H1 (cell line): ENCODE measurements around the gene RNF5. TPM values are rescaled to one million over a fixed set of nuclear protein-coding genes. Genes with fewer than 3 reads are reported as not detected.

Source experiments
- ASH2L ChIP-seq: fragments of 200-600, 300-600 bp; sonication (generic); IDR thresholded peaks from one replicate; pipeline ENCODE4 v1.7.1; 2017; ENCODE audit warnings: low read length
- BACH1 ChIP-seq: IDR thresholded peaks from 2 replicates; pipeline ENCODE4 v1.6.1; 2012; ENCODE audit warnings: low read length, improper control_type of control experiment
- BRCA1 ChIP-seq: IDR thresholded peaks from 2 replicates; pipeline ENCODE4 v1.6.1; 2012; ENCODE audit warnings: low read depth, low read length, improper control_type of control experiment
- CHD2 ChIP-seq: IDR thresholded peaks from 2 replicates; pipeline ENCODE4 v1.6.1; 2012; ENCODE audit warnings: low read length, improper control_type of control experiment
- CREB1 ChIP-seq: IDR thresholded peaks from 2 replicates; pipeline ENCODE4 v1.6.1; 2012; ENCODE audit warnings: inconsistent platforms
- EGR1 ChIP-seq: IDR thresholded peaks from 2 replicates; pipeline ENCODE4 v1.6.1; 2011; ENCODE audit warnings: low read depth, low read length, borderline replicate concordance
- EZH2 ChIP-seq: fragments of 200-600 bp; sonication (generic); IDR thresholded peaks from 2 replicates; pipeline ENCODE4 v1.7.1; 2012; ENCODE audit warnings: low read depth, mild to moderate bottlenecking, moderate library complexity, low read length, inconsistent platforms; ENCODE audit not compliant: severe bottlenecking
- FOSL1 ChIP-seq: IDR thresholded peaks from 2 replicates; pipeline ENCODE4 v1.6.1; 2011; ENCODE audit warnings: mild to moderate bottlenecking, low read depth, low read length, moderate library complexity; ENCODE audit not compliant: insufficient read depth
- HDAC6 ChIP-seq: IDR thresholded peaks from one replicate; pipeline ENCODE4 v1.7.1; 2012; ENCODE audit warnings: low read depth, mild to moderate bottlenecking, inconsistent platforms, low read length, moderate library complexity
- MAFK ChIP-seq: IDR thresholded peaks from 2 replicates; pipeline ENCODE4 v1.6.1; 2012; ENCODE audit warnings: low read depth, mild to moderate bottlenecking, improper control_type of control experiment, low read length
- MAX ChIP-seq: IDR thresholded peaks from 2 replicates; pipeline ENCODE4 v1.6.1; 2012; ENCODE audit warnings: inconsistent platforms
- NANOG ChIP-seq: IDR thresholded peaks from 2 replicates; pipeline ENCODE4 v1.6.1; 2011; ENCODE audit warnings: low read length, low read depth, mild to moderate bottlenecking, inconsistent platforms; ENCODE audit not compliant: insufficient read depth, poor library complexity, severe bottlenecking
- NRF1 ChIP-seq: IDR thresholded peaks from 2 replicates; pipeline ENCODE4 v1.6.1; 2011; ENCODE audit warnings: mild to moderate bottlenecking, low read depth, low read length, improper control_type of control experiment
- PHF8 ChIP-seq: fragments of 200-600 bp; sonication (generic); conservative IDR thresholded peaks from 2 replicates; pipeline ENCODE4 v1.7.1; 2012; ENCODE audit warnings: low read depth, mild to moderate bottlenecking, inconsistent platforms, low read length, moderate library complexity
- POLR2A ChIP-seq, 2 experiments: IDR thresholded peaks; 1 replicate in 1 of 2; 2 replicates in 1 of 2; pipeline ENCODE4 v1.6.1; 2011; ENCODE audit warnings: low read depth in 2 of 2, low read length in 2 of 2, mild to moderate bottlenecking in 2 of 2; ENCODE audit errors: control extremely low read depth in 1 of 2
- RBBP5 ChIP-seq: IDR thresholded peaks from 2 replicates; pipeline ENCODE4 v1.7.1; 2012; ENCODE audit warnings: low read depth, mild to moderate bottlenecking, inconsistent platforms, low read length, moderate library complexity, borderline replicate concordance
- RFX5 ChIP-seq: IDR thresholded peaks from 2 replicates; pipeline ENCODE4 v1.6.1; 2011; ENCODE audit warnings: low read depth, low read length, improper control_type of control experiment, borderline replicate concordance
- RNF2 ChIP-seq: fragments of 200-900, 300-1000 bp; sonication (generic); IDR thresholded peaks from 2 replicates; pipeline ENCODE4 v1.7.1; 2016; ENCODE audit warnings: borderline replicate concordance, low read depth, mild to moderate bottlenecking, antibody characterized with exemption, low read length; ENCODE audit not compliant: poor library complexity, severe bottlenecking; ENCODE audit errors: missing control alignments
- SIX5 ChIP-seq: IDR thresholded peaks from 2 replicates; pipeline ENCODE4 v1.6.1; 2011; ENCODE audit warnings: mild to moderate bottlenecking, low read depth, low read length
- SP2 ChIP-seq: IDR thresholded peaks from 2 replicates; pipeline ENCODE4 v1.6.1; 2012; ENCODE audit warnings: mild to moderate bottlenecking, low read length, inconsistent platforms
- TAF7 ChIP-seq: optimal IDR thresholded peaks from 2 replicates; pipeline ENCODE3; 2011; ENCODE audit warnings: low read depth, mild to moderate bottlenecking, inconsistent platforms, low read length, moderate library complexity, borderline replicate concordance
- TEAD4 ChIP-seq: IDR thresholded peaks from 2 replicates; pipeline ENCODE4 v1.6.1; 2012; ENCODE audit warnings: low read depth, low read length, inconsistent platforms, mixed read lengths
- polyA plus RNA-seq, 7 experiments: library from polyadenylated mRNA; depleted of rRNA in 3 of 7; stranded (reverse) in 5 of 7; unstranded in 2 of 7; fragments of >200 nt in 5 of 7; fragments of 200-250 nt in 2 of 7; gene quantifications; 1 replicate in 5 of 7; 2 replicates in 1 of 7; 4 replicates in 1 of 7; pipeline versions ENCODE4 v1.2.1 to v1.2.3, GENCODE V29; 2011 to 2013; ENCODE audit warnings: missing spikeins in 2 of 7, mixed read lengths in 2 of 7
- total RNA-seq: library from RNA; stranded (reverse); fragmentation: NEBNext Ultra II Directional; extraction: Animal tissue kit (Norgen Biotek cat#: 25700); gene quantifications from 2 replicates; pipeline ENCODE4 v1.2.1, GENCODE V29; 2021
- TF ChIP-seq, protein P1 (sequence below): IDR thresholded peaks from 2 replicates; pipeline ENCODE4 v1.6.1; 2011; ENCODE audit warnings: low read length, improper control_type of control experiment

The RNF5 gene
- total and polyA plus RNA-seq, 2 of the 8 experiments (the other 6 are each of a cell fraction or from before 2014, with no cell fraction given) = 90.0 to 158 TPM

DNA sequence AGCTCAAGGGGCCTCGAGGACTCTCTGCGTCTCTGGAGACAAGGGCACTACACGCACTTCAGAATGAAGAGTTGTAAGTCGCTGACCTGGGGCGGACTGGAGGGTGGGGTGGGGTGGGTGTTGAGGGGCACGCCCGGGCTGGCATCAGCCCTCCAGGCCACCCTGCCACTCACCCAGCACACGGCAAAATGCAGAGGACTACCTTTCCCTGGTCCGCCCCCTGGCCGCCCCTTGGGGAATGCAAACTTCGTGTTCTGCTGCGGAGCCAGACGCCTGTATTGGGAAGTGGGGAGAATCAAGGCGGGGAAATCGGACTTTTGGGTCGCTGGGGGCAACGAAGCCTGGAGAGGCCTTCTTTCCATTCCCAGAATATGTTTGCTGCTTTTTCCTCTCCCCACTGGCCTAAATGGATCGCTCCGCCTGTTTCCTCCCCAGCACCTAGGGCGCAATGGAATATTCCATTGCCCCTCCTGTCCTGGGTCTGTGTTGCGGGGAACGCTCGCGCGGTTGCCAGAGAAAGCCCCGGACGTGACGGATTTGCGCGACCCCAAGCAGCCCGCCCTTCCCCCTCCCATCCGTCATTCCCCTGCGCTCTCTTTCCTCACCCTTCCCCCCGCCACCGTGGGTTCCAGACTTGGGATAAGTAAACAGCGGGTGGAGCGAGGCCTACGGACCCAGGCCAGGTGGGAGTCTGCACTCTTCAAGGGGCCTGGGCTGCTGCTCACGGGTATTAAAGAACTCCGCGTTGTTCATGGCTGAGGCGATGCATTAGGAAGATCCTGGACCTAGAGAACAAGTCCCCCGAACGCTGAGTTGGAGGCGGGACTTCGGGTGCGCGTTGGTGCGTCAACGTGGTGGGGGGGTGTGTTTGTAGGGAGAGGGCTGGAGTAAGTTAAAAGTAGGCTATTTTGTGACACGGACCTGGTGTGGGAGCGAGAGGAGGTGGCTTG, 24.4 kb upstream of the RNF5 start, which contains the start of gene PPT2 (continued):
- TF ChIP-seq MAX (peak; percentile 66), TEAD4 (no peak), BRCA1 (peak; percentile 49; the same call in 1 of the 2 replicates), HDAC6 (no peak), TAF7 (peak; percentile 71), EGR1 (0 out of 2 replicates have a peak, but pooled peaks have one; percentile 34), SP2 (no peak), POLR2A (IDR thresholded peaks at IDR 0.05; ENCODE audit: control extremely low read depth in 1 of 2, low read depth in 2 of 2, low read length in 2 of 2) (peak in 1 of 2 experiments; percentile 71; a peak in 1 of 3 replicates), CHD2 (peak; percentile 84), NANOG (no peak), SIX5 (no peak), ASH2L (peak; percentile 82), EZH2 (no peak), MAFK (no peak), FOSL1 (no peak), NRF1 (no peak), BACH1 (peak; percentile 18; the same call in 1 of the 2 replicates), RFX5 (no peak), RBBP5 (no peak), RNF2 (no peak), PHF8 (peak; percentile 40; the same call in 1 of the 2 replicates), CREB1 (peak; percentile 99)
- TF ChIP-seq, protein P1, sequence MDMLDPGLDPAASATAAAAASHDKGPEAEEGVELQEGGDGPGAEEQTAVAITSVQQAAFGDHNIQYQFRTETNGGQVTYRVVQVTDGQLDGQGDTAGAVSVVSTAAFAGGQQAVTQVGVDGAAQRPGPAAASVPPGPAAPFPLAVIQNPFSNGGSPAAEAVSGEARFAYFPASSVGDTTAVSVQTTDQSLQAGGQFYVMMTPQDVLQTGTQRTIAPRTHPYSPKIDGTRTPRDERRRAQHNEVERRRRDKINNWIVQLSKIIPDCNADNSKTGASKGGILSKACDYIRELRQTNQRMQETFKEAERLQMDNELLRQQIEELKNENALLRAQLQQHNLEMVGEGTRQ = no peak
